NCI-H774 (cell line): ENCODE results near the gene ACAD10.
A peak's percentile ranks its signal among the peaks of the same experiment; 100 is the strongest.
"Not testable (repeated sequence)": the region's sequence is repeated elsewhere in the genome, so short reads cannot be mapped to it uniquely, and the experiment has no call there.

ENCODE experiments used
- DNase-seq: peaks from one replicate; lab custom pipeline; 2025; lab: John Stamatoyannopoulos, UW

Gene ACAD10

DNA sequence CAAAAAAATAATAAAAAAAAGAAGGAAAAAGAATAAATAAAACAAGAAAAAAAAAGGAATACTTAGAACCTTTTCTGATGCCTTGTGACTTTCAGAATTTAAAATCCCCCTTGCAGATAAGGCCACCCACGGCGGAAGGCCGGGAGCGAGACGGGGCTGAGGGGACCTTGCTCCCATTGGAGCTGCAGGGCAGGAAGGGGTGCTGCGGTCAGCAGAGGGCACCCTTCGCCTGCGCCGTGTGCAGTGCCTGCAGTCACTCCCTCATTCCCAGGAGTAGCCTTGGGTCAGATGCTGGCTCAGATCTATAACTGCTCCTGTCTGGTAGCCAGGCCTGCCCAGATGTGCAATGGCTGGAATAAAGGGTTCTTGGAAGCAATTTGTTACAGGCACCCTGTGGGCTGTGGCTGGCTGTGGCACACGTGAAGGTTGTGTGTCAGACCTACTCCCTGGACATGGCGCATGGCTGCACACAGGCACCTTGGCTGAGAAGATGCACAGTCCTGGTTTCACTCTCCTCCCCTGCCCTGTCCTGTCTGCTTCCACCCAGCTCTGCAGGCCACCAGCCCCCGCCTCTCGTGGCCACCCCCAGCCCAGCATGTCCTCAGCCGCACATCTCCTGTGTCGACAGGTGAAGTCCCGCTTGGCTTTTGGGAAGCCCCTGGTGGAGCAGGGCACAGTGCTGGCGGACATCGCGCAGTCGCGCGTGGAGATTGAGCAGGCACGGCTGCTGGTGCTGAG, 67.5 kb downstream of the ACAD10 start:
- no peak for DNase-seq

DNA sequence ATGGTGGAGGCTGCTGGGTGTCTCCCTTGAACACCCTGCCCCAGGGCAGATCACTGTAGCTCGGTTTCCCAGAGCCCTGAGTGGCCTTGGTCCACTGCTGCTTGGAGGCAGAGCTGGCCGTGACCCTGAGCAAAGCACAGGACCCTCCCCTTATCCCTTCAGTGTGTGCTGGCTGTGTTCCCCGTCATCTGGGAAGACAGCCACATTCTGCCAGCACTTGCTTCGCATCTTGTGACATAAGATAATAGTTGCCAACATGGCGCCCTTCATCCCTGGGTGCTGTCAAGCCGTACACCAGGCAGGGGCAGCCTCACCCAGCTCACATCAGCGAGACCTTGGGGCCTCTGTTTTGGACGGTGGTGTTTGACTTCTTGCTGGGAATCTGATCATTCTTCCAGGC, 68.8 kb downstream of the ACAD10 start:
- DNase-seq: no peak

DNA sequence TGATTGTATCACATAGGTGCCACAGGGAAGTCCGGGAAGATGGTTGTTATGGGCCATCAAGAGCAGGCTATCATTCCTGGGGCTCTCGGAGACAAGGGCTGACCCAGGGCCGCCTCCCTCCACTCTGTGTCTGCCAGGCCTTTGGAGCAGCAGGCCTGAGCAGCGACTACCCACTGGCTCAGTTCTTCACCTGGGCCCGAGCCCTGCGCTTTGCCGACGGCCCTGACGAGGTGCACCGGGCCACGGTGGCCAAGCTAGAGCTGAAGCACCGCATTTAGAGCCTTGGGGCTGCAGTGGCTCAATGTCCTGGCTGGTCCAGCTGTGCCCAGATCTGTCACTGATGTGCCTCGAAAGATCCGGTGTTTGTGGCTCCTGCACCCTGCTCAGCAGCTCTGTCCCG, 70.3 kb downstream of the ACAD10 start:
- DNase-seq: no peak

DNA sequence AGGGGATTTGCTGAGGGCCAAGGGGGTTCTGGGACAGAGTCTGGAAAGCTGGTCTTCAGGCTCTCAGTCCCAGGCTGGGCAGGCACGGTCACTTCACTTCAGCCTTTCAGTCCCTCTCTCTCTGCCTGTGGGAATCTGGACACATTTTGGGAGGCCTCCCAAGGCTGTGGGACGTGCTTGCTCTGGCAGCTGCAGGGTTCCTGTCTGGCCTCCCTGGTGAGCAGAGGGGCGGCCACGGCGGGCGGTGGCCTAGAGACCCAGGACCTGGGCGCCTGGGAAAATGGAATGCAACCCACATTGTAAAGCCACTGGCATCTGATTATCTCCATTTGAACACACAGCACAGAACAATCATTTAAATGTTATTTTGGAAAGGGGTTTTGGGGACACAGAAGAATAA, 70.8 kb downstream of the ACAD10 start:
- DNase-seq: no peak

DNA sequence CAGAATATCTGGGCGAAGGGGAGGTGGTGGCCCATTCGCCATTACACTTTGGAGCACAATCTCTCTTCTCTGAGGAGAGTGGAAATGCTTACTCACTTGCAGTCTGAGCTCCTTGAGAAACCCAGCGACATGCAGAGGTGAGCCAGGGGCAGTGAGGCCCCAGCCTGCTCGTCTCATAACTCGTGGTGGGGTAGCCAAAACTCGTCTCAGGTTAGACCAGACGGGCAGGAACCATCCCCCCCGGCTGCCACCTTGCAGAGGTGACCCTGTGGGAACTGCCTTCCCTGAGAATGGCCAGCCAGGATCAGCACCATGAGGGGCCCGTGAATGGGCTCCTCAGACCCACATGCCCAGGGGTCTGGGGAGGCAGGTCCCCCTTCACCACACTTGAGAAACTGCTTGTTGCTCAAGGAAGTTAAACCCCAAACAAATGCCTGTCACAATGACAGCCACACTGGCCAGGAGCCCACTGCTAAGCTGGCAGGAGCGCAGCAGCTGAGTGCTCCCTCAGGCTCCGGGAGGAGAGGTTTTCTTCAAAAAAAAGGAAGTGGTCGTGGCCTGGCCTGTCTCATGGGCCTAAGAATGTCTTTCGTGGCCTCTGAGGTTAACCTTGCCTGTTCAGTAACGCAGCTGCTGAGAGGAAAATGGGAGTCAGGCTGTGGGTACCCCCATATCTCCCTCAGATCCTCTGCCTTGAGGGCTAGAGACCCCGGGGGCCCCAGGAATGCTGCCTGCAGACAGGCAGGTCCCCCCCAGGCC, 71.7 kb downstream of the ACAD10 start:
- no peak for DNase-seq

DNA sequence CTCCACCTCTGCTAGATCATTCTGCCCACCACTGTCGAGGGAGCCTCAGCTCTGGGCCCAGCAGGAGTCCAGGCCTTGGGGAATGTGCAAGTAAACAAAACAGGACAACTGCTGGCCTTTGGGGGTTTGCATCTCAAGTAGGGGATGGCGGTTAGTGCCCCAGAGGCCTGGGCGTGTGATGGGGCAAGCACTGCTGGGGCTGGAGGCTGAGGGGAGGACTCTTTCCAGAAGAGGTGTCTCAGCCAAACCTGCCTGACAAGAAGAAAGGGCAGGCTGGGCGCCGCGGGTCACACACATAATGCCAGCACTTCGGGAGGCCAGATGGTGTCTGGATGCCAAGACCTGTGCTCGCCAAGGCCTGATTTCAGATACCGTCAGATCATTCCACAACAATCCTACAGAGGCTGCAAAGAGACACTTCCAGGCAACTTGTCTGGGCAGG, 72.3 kb downstream of the ACAD10 start:
- no peak for DNase-seq

DNA sequence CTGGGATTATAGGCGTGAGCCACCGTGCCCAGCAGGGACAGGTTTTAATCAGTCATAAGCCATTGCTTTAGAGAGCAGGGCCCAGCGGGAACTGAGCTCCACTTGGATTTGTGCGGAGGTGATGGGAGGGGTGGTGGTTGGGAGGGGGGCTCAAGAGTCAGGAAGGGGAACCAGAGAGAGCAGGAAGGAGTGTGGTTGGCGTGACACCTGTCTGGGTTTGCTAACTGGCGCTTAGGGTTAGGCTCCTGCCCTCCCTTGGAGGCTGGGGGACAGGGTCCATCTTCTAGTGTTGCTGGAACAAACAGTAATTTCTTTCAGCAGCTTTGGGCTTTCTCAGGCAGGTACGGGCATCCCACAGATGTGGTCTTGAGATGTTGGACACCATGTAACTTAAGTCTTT, 73.4 kb downstream of the ACAD10 start:
- DNase-seq: no peak

DNA sequence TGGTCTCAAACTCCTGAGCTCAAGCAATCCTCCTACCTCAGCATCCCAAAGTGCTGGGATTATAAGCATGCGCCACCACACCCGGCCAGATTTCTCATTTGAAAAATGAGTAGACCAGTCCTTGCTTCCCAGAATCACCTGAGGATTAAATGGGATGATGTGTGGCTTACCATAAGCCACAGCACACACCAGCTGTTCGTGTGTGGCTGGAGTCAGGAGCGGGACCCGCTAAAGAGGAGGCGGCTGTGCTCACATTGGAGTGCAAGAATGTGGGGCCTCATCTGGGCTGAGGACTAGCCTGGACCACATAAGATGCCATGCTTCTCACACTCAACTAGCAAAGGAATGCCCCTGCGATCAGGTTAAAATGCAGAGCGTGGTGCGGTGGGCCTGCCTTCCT, 74.1 kb downstream of the ACAD10 start:
- DNase-seq: no peak

DNA sequence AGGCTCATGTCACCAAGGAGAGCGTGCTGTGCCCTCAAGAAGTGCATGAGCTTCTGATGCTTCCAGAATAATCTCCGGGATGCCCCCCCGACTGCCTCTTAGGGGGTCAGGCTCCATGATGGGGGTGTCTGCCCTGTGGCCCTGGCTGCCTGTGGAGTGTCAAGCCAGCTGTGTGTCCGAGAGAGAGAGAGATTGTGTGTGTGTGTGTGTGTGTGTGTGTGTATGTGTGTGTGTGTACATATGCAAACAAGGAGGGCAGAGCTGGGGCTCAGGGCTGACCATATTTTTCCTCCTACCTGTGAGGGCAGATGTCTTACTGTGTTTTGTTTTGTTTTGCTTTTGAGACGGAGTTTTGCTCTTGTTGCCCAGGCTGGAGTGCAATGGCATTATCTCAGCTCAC, 75.2 kb downstream of the ACAD10 start:
- no peak for DNase-seq

DNA sequence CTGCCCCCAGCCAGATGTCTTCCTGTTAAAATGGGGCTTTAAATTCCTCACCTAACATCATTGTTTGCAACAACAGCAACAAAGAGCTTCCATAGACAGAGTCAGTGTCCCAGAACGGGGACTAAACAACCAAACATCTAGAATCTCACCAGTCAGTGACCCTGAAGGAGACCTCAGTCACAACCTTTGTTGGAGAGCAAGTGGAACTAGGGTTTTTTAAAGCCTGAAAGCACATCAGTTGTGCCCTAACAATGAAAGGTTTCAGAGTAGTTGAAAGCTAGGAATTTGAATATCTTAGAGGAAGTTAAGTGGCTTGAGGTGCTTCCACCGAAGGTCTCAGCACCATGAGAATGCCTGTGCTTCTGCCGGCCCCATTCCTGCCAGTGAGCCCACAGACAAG, 75.9 kb downstream of the ACAD10 start:
- no peak for DNase-seq

DNA sequence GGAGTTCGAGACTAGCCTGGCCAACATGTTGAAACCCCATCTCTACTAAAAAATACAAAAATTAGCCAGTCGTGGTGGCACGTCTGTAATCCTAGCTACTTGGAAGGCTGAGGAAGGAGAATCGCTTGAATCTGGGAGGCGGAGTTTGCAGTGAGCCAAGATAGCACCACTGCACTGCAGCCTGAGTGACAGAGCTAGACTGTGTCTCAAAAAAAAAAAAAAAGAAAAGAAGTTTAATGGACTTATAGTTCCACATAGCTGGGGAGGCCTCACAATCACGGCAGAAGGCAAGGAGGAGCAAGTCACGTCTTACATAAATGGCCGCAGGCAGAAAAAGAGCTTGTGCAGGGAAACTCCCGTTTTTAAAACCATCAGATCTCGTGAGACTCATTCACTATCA, 77.7 kb downstream of the ACAD10 start:
- not testable (repeated sequence) for DNase-seq

DNA sequence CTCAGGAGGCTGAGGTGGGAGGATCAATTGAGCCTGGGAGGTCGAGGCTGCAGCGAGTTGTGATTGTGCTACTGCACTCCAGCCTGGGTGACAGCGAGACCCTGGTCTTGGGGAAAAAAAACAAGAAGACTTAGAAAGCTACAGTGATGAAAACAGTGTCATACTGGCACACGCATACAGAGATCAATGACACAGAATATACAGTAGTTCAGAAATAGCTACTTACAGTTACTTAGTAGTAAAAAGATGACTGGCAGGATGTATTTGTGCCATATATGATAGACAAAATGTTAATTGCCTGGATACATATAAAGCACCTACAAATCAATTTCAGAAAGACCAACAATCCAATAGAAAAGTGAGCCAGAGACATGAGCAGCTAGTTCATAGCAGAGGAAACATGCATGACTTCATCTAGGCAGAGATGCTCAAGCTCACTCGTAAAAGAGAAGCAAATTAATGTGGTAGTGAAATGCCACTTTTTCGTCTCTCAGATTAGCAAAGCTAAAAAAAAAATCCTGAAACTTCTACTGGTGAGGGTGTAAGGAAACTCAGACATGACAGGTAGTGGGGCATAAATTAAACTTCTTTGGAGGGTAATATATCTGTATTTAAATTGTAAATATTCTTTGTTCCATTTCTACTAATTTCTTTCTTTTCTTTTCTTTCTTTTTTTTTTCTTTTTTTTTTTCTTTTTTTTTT, 78.4 kb downstream of the ACAD10 start:
- DNase-seq: no peak

DNA sequence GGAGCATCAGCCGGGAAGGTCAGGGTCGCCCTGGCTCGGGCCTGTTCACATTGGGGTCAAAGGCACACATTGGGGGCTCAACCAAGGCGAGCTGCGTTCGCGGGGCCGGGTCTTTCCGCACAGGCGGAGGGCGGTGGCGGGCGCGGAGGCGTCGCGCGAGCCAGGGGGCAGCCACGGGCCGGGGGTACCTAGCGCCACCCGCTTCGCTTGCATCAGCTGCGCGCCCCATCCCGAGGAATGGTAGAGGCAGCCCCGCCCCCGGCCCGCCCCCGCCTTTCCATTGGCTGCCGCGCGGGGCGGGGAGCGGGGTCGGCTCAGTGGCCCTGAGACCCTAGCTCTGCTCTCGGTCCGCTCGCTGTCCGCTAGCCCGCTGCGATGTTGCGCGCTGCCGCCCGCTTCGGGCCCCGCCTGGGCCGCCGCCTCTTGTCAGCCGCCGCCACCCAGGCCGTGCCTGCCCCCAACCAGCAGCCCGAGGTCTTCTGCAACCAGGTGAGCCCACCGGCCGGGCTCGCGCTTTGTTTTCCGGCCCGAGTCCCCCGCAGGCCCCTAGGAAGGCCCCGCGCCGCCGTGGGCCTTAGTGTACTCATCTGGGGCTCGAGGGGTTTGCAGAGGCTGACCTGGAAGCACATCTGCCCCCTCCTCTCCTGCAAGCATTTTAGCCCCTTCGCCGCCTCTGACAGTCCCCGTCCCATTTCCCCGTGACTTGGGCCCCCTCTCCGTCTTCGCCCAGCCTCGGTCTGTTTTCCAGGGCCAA, 80.9 kb downstream of the ACAD10 start, which contains the start of gene ALDH2:
ALDH2 (plus strand) TSS at position 326 of the 754 bp plus-strand sequence; CDS start at position 376, 50 bp downstream.
- peak; percentile 62 for DNase-seq

DNA sequence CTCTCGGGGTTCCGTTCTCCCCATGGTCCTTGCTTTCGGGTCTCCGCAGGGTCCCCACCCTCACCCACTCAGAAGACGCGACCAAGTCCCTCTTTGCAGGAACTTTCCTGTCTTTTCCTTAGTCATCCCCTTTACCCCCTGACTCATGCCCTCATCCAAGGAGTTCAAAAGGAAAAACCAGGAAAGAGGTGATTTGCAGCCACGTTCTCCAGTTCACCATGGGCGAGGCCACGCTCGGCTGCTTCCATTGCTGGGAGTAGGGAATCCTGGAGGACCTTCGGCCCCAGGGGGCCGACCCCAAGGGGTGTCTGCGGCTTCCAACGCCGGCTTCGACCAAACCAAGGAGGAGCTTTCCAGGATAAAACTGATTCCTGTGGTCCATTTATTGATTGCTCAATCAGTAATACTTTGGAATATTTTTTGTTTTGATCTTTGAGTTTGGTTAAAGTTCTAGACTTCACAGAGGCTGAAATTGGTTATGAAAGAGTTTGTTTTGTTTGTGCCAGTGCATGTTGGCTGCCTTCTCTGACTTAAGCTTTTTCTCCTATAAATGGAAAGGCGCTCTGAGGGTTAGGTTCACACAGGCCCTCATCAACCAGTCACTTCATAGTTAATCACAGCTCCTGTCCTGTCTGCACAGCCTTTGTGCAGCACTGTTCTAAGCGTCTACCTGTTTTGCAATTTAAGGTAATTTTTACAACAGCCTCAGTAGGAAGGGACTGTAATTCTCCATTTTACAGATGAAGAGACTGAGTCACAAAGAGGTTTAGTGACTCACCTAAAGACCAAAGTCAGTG, 81.7 kb downstream of the ACAD10 start:
- no peak for DNase-seq

DNA sequence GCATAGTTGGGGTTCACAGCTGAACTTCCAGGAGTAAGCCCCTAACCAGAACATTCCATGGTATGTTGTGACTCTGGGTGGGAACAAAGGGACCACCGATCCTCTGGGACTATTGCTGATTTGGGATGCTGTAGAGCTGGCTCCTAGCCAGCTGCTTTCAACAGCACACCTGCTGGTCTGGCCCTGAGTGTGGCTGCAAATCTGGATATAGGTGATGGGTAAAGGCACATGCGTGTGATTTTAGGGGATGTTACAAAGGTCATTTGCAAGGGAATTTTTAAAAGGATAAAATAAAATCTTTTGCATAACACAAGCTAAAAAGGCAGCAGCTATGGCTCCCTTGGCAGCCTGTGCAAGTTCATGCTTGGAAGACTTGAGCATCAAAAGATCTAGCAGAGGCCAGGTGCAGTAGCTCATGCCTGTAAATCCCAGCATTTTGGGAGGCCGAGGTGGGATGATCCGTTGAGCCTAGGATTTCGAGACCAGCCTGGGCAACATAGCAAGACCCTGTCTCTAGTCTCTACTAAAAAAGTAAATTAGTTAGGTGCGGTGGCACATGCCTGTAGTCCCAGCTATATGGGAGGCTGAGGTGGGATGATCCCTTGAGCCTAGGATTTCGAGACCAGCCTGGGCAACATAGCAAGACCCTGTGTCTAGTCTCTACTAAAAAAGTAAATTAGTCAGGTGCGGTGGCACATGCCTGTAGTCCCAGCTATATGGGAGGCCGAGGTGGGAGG, 82.5 kb downstream of the ACAD10 start:
- DNase-seq: no peak

DNA sequence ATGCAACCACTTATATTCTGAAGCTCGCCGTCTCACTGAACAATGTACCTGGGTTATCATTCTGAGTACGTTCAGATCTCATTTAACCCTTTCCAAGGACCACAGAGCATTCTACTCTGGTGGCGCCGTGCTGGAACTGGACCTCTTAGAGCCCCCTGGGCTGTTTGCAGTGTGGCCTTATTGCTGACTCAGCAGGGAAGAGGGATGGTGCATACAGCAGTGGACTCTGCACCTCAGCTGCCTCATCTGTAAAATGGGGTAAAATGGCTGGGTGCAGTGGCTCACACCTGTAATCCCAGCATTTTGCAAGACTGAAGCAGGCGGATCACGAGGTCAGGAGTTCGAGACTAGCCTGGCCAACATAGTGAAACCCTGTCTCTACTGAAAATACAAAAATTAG, 83.7 kb downstream of the ACAD10 start:
- DNase-seq: no peak

DNA sequence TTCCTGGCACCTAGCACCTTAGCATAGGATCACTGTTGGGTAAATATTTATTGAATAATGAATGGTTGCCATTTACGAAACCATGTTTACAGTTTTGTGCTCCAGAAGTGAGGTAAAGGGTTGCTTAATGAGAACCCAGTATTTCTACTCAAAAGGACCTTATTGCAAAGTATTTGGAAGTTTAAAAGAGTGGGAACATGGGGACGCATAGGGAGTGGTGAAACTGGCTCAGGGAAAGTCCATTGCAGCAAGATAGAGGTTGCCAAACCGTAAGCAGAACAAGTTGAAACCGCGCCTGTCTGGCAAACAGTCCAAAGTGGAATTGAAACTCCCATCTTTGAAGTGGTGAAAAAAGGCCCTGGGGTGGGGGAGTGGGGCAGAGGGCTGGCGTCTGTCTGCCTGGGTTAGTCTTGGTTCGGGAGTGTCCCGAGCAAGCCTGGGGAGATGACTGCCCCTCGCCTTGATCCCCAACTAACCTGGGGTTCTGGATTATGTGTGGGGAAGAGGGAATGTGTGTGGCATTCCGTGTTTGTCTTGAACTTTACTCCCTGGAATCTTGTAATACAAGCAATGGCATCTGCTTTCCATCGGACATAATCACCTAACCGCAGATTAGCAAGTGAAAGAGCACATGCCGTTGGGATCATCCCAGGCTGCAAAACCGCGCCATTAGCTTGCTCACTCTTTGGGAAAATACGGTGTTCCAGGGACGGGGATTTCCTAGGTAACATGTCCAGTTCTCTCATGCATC, 88.1 kb downstream of the ACAD10 start:
- DNase-seq: peak; percentile 21

DNA sequence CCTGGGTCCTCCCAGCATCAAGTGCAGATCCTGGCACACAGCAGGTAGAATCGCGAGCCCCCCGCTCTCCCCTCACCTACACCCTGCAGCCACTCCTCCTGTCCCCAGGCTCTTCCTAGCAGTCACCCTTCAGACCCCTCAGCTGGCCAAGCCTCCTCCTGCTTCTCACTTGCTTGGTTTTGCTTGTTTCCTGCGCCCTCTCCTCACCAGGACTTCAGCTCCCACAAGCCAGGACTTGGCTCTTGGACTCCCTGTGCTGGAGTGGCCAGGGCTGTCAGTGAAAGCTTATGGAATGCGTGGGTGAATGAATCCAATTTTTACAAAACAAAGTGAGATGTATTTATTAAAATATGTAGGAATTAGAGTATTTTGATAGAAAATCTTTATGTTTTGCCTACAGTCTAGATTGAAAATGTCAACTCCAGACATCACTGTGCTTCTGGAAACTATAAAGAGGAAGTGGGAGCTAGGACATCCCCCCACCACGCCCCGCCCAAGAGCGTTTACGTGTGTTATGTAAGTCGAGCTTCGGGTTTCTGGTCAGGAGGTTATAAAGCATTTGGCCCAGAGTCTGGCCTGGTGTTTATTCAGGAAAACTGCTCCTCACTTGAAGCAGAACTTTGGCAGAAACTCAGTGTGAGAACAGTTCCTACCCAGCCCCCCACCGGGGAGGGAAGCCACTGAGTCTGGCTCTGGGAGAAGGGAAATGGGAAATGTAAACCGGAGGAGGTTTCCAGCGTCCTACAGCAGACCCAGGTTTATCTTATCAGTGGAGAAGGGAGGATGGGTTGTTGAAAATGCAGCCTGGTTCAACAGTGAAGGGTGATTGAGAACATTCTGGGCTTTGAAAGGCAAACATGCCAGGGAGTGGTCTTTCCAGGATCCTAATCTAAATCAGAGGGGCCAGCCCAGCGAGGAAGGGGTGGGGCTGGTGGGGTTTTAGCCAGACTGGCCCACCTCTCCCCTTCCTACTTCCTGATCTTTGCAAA, 89.6 kb downstream of the ACAD10 start:
- no peak for DNase-seq
